Left hindlimb (tissue), 1 donor: ENCODE results near the gene C5orf15.

Source experiments
- DNase-seq: peaks from one replicate; pipeline ENCODE4 v3.0.0-alpha.2; 2018

Gene C5orf15

DNA sequence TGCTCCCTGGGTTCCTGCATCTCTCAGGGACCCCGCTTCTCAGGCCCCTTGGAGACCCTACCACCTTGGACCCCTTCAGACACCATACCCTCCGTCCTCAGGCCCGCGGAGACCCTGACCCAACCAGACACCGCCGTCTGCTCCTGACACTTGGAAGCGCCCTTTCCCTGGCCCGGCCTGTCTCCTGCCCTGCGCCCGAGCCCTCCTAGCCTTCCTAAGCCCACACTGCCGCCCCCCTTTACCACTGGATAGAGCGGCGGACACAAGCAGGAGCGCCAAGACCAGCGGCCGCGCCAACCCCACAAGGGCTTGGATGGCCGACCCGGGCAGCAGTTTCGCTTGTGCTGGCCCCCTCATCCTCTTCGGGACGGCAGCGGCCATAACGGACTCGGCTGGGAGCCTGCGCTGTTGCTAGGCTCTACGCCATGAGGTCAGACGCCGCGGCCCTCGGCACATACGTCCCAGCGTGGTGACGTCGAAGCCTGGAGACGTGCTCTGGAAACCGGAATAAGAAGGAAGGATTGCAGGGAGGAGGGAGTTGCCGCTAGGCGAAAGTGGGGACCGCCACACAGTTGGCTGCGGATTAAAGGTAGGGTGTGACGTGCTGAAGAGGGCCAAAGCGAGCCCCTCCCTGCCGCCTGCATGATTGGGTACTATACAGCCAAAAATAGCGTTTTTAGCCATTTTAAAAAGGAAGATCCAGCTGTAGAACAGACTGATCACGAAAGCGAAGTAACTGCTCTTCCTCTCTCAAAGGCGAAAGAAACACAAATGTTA lies at the start of gene C5orf15:
Gene C5orf15 (minus strand): TSS at position 422 of the 777 bp plus-strand sequence. CDS start 41 bp downstream, at position 381.
- peak; percentile 98 for DNase-seq

- DNase-seq, result no peak
Measured at GRCh38 chr5:134008266-134008749, 39.9 kb upstream of the C5orf15 start.

- no peak for DNase-seq
Measured at GRCh38 chr5:134007581-134008265, 39.3 kb upstream of the C5orf15 start.

DNA sequence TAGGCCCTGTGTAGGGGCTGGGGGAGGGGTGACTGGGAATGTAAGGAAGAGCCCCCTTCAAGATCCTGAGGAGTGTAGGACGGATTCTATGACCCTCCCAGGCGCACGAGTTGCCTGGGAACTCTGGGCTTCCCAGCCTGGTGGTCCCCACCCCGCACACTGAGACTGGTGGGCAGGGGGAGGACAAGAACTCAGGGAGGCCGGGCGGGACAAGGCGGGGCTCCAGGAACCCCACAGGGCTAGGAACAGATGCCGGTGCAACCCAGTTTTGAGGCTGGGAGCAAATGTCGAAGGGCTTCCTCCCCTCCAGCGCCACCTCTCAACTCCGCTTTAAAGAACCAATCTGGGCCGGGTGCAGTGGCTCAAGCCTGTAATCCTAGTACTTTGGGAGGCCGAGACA lies 37.7 kb upstream of the C5orf15 start:
- DNase-seq, result no peak

GRCh38 chr5:134005417-134006061 lies 37.1 kb upstream of the C5orf15 start:
- DNase-seq, result peak; percentile 54

DNA sequence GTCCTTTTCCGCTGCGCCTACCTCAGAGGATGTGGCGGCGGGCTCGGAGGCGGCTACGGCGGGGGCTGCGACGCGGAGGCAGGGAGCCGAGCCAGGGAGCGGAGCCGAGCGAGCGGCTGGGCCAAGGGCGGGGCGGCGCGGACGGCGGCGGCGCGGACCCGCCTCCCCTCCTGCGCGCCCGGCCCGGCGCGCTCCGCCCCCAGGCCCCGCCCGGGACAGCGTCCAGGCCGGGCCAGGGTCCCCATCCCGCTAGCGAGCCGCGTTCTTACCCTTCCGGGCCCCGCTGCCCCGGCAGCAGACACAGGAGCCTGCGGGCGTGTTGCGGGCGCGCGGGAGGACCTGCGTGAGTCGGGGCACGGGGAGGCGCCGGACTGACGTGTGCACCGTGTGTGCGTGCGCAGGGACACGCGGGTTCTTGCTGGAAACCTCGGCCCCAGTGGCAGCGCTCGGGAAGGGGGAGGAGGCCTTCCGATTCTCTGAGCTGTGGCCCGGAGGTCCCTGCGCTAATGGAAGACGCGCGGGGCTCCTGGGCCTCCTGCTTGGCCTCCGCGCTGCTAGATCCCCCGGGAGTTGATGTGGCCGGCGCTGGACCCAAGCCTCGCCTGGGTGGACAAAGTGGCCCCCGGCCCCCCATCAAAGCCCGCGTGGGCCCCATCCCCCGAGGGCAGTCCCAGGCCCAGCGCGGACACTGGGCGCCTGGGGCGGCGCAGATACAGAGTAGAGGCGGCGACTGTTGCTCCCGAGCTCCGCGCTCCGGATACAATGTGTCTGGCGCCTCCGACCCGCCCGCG lies 36.4 kb upstream of the C5orf15 start, which contains the start of gene VDAC1:
Gene VDAC1 (minus strand): TSS at position 350 of the 791 bp plus-strand sequence. CDS start 11,963 bp downstream, outside the sequence.
- peak; percentile 91 for DNase-seq

DNA sequence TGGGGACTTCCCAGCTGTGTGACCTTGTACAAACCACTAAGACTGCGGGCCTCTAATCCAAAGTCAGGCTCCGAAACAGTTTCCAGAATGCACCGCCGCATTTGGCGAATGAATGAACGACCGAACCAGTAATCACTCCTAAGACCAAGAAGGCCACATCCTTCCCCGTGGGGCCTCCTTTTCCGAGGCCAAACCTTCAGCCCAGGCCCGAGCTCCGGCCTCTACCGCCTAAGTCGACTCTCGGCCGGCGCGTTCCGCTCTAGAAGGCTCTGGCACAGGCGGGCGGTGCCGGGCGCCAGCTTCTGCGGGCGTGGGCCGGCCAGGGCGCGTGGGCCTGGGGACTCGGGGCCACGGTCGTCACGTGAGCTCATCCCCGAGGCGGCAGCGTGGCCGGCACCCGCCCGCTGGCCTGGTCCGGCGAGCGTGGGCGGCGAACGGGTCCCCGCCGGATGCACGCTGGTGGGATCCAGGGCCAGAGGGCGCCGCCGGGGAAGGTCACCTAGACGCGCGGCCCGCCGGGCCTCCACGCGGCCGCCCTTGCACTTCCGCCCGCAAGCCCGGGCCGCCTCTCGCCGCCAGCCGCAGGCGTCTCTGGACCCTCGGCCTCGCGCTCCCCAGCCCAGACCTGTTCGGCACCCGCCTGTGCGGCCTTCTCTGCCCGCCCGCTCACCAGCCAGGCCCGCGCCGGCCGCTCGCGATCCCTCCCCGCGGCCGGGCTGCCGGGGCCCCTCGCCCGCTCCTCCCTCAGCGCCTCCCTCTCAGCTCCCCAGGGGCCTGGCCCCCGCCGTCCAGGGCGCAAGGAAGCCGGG lies 35.6 kb upstream of the C5orf15 start:
- DNase-seq, result peak; percentile 74

GRCh38 chr5:134003064-134003816 lies 34.8 kb upstream of the C5orf15 start:
- no peak for DNase-seq

DNA sequence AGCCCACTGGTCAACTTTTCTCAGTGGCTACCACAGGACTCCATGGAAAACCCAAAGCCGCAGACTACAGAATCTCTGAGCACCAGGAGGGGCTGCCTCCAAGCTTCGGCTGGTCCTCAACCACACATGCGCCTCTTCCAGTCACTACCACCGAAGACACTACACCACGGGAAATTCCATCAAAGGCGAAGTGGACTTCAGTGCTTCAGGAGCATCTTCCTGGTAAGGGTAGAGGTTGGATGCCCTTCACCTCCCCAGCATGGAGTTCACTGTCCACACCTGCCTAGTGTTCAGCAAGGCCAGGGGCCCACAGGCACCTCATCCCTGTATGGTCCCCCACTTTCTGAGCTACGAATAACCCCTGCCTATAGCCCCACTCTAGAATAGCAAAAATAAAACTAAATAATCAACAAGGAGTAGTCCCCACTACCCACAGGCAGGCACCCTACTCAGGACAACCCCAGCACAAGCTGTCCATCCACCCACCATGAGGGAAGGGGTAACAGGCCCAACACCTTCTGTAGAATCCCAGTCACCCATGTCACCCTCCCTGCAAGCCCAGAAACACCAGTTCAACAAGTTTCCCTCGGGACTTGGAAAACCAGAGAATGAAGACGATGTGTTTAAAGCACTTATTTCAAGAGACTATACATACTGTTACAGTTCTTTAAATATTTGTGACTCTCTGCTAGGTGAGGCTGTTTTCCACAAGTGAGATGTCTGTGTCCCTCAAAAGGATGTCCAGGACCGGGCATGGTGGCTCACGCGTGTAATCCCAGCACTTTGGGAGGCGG lies 33.7 kb upstream of the C5orf15 start:
- DNase-seq, result no peak

DNA sequence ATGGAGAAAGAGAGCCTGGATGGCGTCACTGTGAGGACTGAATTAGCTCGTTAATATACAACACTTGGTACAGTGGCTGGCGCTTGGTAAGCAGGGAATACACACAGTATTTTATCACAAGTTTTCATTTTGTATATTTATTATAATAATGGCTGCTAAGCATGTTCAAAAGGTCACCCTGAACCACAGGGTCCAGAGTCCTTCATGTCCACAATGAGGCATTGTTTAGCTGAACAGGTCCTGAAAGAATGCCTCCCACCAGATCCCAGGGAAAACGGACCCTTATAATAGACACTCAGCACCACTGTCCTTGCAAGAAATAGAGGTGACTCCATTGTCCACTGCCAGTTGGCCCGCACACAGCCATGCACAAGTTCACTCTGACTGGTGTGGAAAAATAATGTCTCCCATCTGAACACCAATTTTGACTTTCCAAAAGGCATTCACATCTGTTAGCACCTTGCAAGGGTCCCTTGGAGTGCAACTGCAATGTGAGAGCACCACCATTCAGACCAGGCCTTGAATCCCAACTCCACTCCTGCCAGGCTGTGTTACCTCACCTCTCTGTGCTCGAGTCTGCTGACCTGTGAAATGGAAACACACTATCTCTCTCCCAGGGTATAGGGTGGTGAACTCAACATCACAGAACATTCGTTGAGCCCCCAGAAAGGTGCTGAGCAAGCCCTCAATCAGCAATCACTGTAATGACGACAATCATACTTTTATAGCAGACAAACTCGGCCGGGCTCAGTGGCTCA lies 32.5 kb upstream of the C5orf15 start:
- no peak for DNase-seq

GRCh38 chr5:134000091-134000511 lies 31.7 kb upstream of the C5orf15 start:
- peak; percentile 44 for DNase-seq

DNA sequence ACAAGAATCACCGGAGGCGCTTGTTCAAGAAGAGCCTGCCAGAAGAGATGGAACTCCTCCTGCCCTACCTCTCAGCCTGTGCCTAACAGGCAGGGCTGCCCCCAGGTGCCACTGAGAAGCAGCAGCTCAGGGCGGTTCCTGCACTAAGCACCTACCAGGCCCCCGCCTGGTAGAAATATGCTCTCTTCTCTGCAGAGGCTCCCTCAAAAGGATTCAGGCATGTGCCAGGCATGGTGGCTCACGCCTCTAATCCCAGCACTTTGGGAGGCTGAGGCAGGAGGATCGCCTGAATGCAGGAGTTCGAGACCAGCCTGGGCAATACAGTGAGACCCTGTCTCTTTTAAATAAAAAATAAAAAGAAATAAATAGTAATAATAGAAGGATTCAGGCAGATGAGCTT lies 30.4 kb upstream of the C5orf15 start:
- no peak for DNase-seq

DNA sequence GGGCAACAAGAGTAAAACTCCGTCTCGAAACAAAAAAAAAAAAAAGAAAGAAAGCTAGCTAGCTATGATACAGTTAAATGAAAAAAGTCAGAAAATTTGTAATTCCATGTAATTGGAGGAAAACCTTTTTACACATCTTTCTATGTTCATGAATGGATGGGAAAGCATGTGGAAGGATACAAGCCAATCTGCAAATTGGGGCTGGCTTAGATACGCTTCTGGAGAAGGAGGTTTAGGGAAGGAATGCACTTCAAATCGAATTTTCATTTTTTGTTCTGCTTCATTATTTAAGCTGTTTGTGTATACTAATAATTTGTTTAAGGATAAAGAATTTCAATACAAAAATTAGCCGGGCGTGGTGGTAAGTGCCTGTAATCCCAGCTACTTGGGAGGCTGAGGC lies 29.6 kb upstream of the C5orf15 start:
- no peak for DNase-seq

DNA sequence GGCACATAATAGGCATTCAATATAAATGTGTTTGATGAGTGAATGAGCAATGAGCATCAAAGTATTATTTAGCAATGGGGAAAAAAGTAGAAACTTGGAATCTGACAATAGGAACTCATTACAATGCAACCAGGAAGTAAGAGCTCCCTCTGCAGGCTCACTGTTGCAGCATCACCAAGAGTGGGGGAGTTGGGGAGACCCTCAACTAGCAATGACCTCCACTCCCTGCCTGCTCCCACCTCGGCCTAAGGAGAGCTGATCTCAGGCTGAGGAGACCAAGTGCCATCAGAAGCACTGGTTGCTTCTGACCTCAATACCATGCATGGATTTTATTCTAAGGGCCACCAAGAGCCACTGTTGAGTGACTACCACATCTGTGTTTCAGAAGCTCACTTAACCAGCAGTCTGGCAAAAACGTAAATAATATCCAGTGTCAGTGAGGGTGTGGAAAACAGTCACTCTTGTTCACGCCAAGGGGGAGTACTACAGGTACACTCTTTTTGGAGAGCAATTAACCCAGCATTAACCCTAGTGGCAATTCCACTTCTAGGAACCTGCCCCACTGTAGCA lies 28.3 kb upstream of the C5orf15 start:
- no peak for DNase-seq

DNA sequence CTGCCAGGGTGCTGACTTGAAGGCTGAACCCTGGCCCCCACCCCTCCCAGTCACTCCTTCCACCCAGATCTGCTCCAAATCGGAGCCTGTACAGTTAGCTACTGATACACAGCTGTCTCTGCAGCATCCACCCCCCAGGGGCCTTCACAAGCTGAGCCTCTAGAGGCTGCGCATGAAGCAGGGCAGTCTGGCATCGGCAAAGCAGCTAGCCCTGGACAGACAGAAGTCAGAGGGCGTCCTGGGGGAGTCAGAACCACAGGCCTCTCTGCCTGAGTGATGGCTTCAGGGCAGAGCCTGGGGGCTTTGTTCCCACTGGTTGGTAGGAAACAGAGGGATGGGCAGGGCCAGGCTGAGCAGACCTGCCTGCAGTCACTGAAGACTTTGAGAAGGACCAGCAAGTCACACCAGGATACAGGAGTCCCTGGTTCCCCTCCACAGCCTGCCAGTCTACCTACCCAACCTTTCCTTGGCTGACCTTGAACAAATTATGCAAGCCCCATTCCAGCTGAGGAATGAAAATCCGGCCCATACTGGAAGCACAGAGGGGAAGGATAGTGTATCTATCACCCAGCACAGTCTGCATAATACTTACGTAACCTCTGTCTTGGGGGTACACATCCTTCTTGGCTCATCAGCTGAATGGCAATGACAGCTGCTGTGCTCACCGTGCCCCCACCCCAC lies 27.6 kb upstream of the C5orf15 start:
- DNase-seq, result no peak

DNA sequence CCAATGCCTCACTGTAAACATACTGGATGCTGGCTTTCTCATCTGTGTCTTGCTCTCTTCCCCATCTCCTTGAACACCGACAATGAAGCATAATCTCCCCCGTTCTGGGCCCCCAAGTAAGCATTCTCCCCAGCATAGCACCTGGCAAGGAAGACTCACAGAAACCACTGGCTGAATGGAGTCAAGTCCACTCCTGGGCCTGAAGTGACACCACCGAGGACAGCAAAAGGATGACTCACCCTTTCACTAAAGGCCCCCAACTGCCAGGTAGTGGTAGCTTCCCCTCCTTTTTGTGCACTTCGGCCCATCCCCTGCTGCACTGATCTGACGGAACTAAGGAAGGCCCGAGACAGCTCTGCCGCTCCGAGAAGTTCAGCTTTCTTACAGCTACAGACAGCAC lies 26.9 kb upstream of the C5orf15 start:
- DNase-seq, result no peak

- no peak for DNase-seq
Measured at GRCh38 chr5:133994990-133995333, 26.5 kb upstream of the C5orf15 start.

DNA sequence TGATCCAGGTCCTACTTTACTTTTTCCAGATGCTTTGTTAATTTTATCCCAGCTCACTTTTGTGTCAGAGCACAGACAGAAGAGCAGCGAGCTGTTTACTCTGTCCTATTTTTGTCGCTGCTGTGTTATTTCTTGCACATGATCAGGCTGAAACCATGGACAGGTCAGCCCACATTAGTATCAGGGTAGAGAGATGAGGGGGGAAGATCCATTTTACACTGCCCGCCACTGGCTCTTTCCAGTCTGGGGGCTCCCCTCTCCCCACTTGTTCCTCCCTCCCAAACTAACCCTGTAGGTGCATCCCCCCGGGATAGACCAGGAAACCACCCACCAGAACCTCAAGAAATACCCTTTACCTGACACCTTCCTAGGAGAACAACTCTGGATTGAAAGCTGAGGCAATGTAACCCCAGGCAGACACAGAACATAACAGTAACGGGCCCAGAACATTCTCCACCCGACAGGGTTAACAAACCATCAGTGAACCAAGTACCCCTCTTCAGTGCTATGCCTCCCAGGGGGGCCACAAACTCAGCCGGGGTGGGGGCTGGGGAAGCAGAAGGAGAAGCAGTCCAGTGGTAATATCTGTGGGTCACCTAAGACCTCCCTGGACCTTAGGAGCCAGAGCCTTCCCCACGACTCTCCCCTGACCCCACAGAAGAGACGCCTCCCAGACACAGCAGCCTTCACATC lies 26.0 kb upstream of the C5orf15 start:
- DNase-seq, result no peak
